NB4 (cell line): ENCODE data around the gene CYP17A1.

Experiments
- CTCF ChIP-seq: IDR thresholded peaks from one replicate; pipeline ENCODE4 v1.5.1; 2012; ENCODE audit warnings: low read depth, low read length
- MAX ChIP-seq: IDR thresholded peaks from 2 replicates; pipeline ENCODE4 v1.6.1; 2011; ENCODE audit warnings: low read depth, low read length
- MYC ChIP-seq: IDR thresholded peaks from 2 replicates; pipeline ENCODE4 v1.6.1; 2011; ENCODE audit warnings: low read depth, low read length
- POLR2A ChIP-seq: IDR thresholded peaks from 2 replicates; pipeline ENCODE4 v1.6.1; 2011; ENCODE audit warnings: mild to moderate bottlenecking; ENCODE audit not compliant: insufficient read length; ENCODE audit errors: extremely low read depth

- TF ChIP-seq CTCF (no peak), MAX (no peak), POLR2A (no peak), MYC (no peak)
Measured at GRCh38 chr10:102811346-102811745, 25.9 kb downstream of the CYP17A1 start.
